Bronchial smooth muscle cell (primary cell): Measurements from ENCODE around the gene CEACAM16. TPM values are rescaled to one million over a fixed set of nuclear protein-coding genes. Genes with fewer than 3 reads are reported as not detected.

Experiments
- total RNA-seq: library from RNA; depleted of rRNA; stranded (reverse); fragments of >200 nt; gene quantifications from 2 replicates; pipeline ENCODE4 v1.2.1, GENCODE V29; 2014

The CEACAM16 gene, protein sequence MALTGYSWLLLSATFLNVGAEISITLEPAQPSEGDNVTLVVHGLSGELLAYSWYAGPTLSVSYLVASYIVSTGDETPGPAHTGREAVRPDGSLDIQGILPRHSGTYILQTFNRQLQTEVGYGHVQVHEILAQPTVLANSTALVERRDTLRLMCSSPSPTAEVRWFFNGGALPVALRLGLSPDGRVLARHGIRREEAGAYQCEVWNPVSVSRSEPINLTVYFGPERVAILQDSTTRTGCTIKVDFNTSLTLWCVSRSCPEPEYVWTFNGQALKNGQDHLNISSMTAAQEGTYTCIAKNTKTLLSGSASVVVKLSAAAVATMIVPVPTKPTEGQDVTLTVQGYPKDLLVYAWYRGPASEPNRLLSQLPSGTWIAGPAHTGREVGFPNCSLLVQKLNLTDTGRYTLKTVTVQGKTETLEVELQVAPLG
- 0.09 TPM in 1 of 2 replicates, not detected in the other for total RNA-seq

DNA sequence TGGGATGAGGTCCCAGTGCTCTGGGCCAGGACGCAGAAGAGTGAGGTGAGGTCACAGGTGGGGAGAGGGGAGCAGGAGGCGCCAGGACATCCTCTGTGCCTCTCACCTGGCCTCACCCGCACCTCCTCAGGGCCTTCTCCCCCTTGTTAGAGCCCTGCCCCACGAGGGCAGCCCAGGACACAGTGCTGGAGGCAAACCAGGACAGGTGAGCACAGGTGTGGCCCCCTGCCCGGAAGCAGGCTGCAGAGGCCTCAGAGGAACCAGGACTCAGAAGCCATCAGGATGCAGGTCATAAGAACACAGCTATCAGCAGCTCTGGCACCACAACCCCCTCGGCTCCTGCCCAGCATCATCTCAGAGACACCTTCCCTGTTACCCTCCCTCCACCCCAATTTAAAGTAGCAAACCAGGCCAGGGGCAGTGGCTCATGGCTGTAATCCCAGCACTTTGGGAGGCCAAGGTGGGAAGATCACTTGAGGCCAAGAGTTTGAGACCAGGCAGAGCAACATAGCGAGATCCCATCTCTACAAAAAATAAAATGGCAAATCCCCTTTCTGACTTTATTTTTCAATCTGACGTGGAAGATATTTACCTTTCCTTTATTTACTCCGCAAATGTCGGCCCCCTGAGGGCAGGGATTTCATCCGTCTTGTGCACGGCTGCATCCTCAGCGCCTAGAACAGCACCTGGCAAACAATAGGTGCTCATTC, at the start of gene CEACAM16:
TSS of gene CEACAM16 (plus strand) at position 660 of the 710 bp plus-strand sequence. CDS start 2,306 bp downstream, outside the sequence.

DNA sequence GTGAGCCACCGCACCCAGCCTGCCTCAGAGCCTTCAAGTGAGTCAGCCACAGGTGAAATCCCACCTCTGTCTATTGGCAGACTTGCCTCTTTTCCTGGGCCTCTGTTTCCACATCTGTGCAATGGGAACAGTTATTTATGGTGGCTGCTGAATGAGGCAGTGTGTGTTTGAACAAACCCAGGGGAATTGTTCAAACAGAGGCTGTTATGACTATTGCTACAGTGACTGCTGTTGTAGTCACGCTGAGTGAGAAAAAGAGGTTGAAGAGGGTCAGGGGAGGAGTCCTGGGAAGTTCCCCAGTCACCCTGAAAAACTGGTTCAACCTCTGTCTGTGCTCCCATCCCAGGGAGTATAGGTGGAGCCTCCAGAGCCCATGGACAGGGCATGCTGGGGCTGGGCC, 27.6 kb upstream of the CEACAM16 start, which contains the start of gene CEACAM19:
TSS of gene CEACAM19 (plus strand) at position 83 of the 400 bp plus-strand sequence. CDS start 450 bp downstream, outside the sequence.

DNA sequence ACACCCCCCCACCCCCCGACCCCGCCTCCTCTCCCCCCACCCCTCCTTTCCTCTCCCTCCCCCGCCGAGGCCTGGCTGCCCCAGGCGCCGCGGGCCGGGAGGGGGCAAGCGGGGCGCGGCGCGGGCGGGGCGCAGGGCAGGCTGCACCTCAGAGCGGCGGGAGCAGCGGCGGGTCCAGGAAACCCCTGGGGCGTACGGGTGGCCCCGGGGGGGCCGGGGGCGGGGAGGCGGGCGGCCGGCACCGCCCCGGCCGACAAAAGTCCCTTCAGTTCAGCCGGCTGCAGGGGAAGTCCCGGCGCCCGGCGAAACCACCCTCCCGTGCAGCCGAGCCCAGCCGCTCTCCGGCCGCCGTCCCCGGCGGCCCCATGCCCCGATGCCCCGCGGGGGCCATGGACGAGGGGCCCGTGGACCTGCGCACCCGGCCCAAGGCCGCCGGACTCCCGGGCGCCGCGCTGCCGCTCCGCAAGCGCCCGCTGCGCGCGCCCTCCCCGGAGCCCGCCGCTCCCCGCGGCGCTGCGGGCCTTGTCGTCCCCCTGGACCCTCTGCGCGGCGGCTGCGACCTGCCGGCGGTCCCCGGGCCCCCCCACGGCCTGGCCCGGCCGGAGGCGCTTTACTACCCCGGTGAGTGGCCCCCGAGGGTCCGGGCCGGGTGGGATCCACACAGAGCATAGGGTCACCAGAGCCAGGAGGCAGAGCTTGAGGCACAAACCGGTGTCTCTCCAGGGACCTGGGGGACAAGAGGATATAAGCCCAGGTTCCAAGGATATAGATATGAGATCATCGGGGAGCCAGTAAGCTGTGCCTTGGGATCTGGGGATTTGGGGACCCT, 49.7 kb downstream of the CEACAM16 start, which contains the start of gene BCL3:
TSS of gene BCL3 (plus strand) at position 283 of the 829 bp plus-strand sequence. CDS start at position 366, 83 bp downstream.

Other genes with a start within 250 kb of the CEACAM16 start
- 5.8 and 7.9 TPM in 2 replicates for gene ZNF180, start 198.6 kb upstream of the CEACAM16 start, total RNA-seq
- not detected in 2 replicates for gene CEACAM20, start 169.5 kb upstream of the CEACAM16 start, total RNA-seq
- not detected in 2 replicates for gene IGSF23, start 85.6 kb upstream of the CEACAM16 start, total RNA-seq
- 13.9 and 14.7 TPM in 2 replicates for gene PVR, start 55.2 kb upstream of the CEACAM16 start, total RNA-seq
- gene CEACAM19, start 27.7 kb upstream of the CEACAM16 start, total RNA-seq, result 0.26 and 0.95 TPM in 2 replicates
- gene BCL3, start 49.6 kb downstream of the CEACAM16 start, total RNA-seq, result 5.0 and 12.5 TPM in 2 replicates
- 0.09 TPM in 1 of 2 replicates, not detected in the other for gene CBLC, start 78.7 kb downstream of the CEACAM16 start, total RNA-seq
- gene BCAM, start 110.0 kb downstream of the CEACAM16 start, total RNA-seq, result 6.6 and 8.9 TPM in 2 replicates
- gene NECTIN2, start 147.1 kb downstream of the CEACAM16 start, total RNA-seq, result 33.6 and 40.5 TPM in 2 replicates
- 18.8 and 19.6 TPM in 2 replicates for gene TOMM40, start 192.1 kb downstream of the CEACAM16 start, total RNA-seq
- 7.2 and 8.0 TPM in 2 replicates for gene APOE, start 206.6 kb downstream of the CEACAM16 start, total RNA-seq
- 0.69 and 0.79 TPM in 2 replicates for gene APOC1, start 215.5 kb downstream of the CEACAM16 start, total RNA-seq
- not detected in 2 replicates for gene APOC4, start 243.1 kb downstream of the CEACAM16 start, total RNA-seq
- gene APOC2, start 246.9 kb downstream of the CEACAM16 start, total RNA-seq, result not detected in 2 replicates